Esophagus muscularis mucosa (tissue), 4 donors: ENCODE measurements around the gene NCOA3.

Source experiments
- EP300 ChIP-seq: sonication (generic); formaldehyde crosslinking; IDR thresholded peaks from one replicate; pipeline ENCODE4 v1.6.1; 2017; ENCODE audit warnings: antibody characterized with exemption
- POLR2A ChIP-seq: fragments of 450-650 bp; IDR thresholded peaks from one replicate; pipeline ENCODE4 v1.6.1; 2017; ENCODE audit warnings: antibody characterized with exemption, moderate library complexity, mild to moderate bottlenecking, low read depth
- TF ChIP-seq, protein P1 (sequence below), 3 experiments: fragments of 200-600 bp in 2 of 3; fragments of 450-650 bp in 1 of 3; sonication (generic) in 2 of 3; IDR thresholded peaks; one replicate each; pipeline ENCODE4 v1.5.1; 2017 to 2019; ENCODE audit warnings: antibody characterized with exemption in 3 of 3, mild to moderate bottlenecking in 2 of 3, moderate library complexity in 1 of 3

DNA sequence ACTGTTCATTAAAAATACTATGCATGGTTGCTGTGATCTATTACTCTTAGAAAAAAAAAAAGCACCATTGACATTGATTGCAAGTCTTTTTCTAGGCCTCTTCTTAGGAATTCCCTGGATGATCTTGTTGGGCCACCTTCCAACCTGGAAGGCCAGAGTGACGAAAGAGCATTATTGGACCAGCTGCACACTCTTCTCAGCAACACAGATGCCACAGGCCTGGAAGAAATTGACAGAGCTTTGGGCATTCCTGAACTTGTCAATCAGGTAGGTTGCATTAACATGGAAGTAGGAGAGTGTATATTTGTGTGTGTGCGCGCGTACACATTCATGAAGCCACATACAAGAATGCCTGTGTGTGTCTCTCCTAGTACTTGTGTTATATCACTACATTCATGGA is 140.4 kb downstream of the NCOA3 start:
- TF ChIP-seq, protein P1, sequence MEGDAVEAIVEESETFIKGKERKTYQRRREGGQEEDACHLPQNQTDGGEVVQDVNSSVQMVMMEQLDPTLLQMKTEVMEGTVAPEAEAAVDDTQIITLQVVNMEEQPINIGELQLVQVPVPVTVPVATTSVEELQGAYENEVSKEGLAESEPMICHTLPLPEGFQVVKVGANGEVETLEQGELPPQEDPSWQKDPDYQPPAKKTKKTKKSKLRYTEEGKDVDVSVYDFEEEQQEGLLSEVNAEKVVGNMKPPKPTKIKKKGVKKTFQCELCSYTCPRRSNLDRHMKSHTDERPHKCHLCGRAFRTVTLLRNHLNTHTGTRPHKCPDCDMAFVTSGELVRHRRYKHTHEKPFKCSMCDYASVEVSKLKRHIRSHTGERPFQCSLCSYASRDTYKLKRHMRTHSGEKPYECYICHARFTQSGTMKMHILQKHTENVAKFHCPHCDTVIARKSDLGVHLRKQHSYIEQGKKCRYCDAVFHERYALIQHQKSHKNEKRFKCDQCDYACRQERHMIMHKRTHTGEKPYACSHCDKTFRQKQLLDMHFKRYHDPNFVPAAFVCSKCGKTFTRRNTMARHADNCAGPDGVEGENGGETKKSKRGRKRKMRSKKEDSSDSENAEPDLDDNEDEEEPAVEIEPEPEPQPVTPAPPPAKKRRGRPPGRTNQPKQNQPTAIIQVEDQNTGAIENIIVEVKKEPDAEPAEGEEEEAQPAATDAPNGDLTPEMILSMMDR (IDR thresholded peaks at IDR 0.05) = no peak
- TF ChIP-seq POLR2A (no peak), EP300 (no peak)
